ENCODE data around the gene GOLGB1. TPM values are rescaled to one million over a fixed set of nuclear protein-coding genes. Genes with fewer than 3 reads are reported as not detected.

GOLGB1 gene
- total RNA-seq, 1 donor from 2014 or later = 33.2 TPM

- H3K4me1 Mint-ChIP-seq = peaks cover 8% of the 10 kb centered on the region
- H3K36me3 Mint-ChIP-seq (ENCODE audit: low read depth) = peaks cover 2% of the 10 kb centered on the region
- no peak for TF ChIP-seq CTCF (conservative IDR thresholded peaks at IDR 0.05)
- no peaks in the 10 kb centered on the region for H3K27me3 Mint-ChIP-seq (ENCODE audit: low read depth)
- H3K27ac Mint-ChIP-seq (ENCODE audit: unreplicated experiment) = no peak overlapping the region
- DNase-seq (ENCODE audit: low read depth, low spot score) = no peak
- no peaks in the 10 kb centered on the region for H3K9me3 Mint-ChIP-seq
- H3K4me3 Mint-ChIP-seq = no peak overlapping the region
Measured at GRCh38 chr3:121736112-121736511, 13.4 kb downstream of the GOLGB1 start.

- H3K4me3 Mint-ChIP-seq = no peak overlapping the region
- H3K27me3 Mint-ChIP-seq (ENCODE audit: low read depth) = no peaks in the 10 kb centered on the region
- H3K9me3 Mint-ChIP-seq = no peaks in the 10 kb centered on the region
- TF ChIP-seq CTCF (conservative IDR thresholded peaks at IDR 0.05) = no peak
- H3K4me1 Mint-ChIP-seq = peaks cover 8% of the 10 kb centered on the region
- H3K27ac Mint-ChIP-seq (ENCODE audit: unreplicated experiment) = no peak overlapping the region
- no peaks in the 10 kb centered on the region for H3K36me3 Mint-ChIP-seq (ENCODE audit: low read depth)
- DNase-seq (ENCODE audit: low read depth, low spot score) = no peak
Measured at GRCh38 chr3:121735047-121735696, 14.4 kb downstream of the GOLGB1 start.

DNA sequence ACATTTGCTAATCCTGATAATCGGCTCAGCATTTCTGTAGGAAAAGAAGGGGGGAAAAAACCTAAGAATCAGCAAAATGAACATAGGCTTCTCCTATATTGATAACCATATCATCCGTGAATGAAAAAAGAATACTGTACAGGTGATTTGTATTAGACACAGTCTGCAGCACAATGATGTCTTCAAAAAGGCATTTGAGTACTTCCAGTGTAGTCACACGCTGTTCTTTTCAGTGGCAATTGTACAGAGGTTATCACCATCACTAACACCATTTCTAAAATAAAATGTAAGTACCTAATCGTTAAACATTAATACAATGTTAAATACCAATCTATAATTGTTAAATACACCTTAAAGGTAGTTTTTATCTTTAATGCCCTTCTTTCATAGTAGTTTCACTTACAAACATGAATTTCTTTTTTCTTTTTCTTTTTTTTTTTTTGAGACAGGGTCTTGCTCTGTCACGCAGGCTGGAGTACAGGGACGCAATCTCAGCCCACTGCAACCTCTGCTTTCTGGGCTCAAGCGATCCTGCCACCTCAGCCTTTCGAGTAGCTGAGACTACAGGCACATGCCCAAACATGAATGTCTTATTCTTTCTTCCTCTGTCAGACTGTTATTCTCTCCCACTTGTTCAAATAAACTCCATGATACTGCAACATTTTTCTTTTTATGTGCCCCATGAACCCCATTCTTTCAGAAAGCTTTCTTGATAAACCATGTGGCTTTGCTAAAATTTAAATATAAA, 18.4 kb downstream of the GOLGB1 start:
- H3K4me1 Mint-ChIP-seq = peaks cover 8% of the 10 kb centered on the region
- H3K27ac Mint-ChIP-seq (ENCODE audit: unreplicated experiment) = peak overlapping the region; percentile 41
- peaks cover 3% of the 10 kb centered on the region for H3K36me3 Mint-ChIP-seq (ENCODE audit: low read depth)
- no peak for TF ChIP-seq CTCF (conservative IDR thresholded peaks at IDR 0.05)
- H3K9me3 Mint-ChIP-seq = no peaks in the 10 kb centered on the region
- H3K27me3 Mint-ChIP-seq (ENCODE audit: low read depth) = no peaks in the 10 kb centered on the region
- DNase-seq (ENCODE audit: low read depth, low spot score) = no peak
- H3K4me3 Mint-ChIP-seq = no peak overlapping the region

DNA sequence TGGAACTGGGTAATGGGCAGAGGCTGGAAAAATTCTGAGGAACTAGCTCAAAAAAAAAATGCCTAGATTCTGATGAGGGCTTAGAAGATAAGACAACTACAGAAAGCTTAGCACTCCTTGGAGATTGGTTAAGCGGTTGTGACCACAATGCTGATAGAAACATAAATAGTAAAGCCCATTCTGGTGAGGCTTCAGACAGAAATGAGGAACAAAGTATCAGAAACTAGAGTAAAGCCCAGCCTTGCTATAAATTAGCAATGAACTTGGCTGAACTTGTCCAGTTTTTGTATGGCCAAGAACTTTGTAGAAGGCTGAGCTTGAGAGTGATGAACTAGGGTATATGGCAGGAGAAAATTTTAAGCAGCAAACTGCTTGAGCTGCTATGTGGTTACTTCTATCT, 25.4 kb downstream of the GOLGB1 start:
- Mint-ChIP-seq H3K27me3 (ENCODE audit: low read depth) (no peaks in the 10 kb centered on the region), H3K4me1 (no peaks in the 10 kb centered on the region), H3K36me3 (ENCODE audit: low read depth) (peaks cover 21% of the 10 kb centered on the region), H3K9me3 (no peaks in the 10 kb centered on the region), H3K27ac (ENCODE audit: unreplicated experiment) (no peak overlapping the region), H3K4me3 (no peak overlapping the region)
- no peak for DNase-seq (ENCODE audit: low read depth, low spot score)
- TF ChIP-seq CTCF (conservative IDR thresholded peaks at IDR 0.05) = no peak

GRCh38 chr3:121723485-121723884, 26.1 kb downstream of the GOLGB1 start:
- H3K27ac Mint-ChIP-seq (ENCODE audit: unreplicated experiment) = no peak overlapping the region
- no peak overlapping the region for H3K4me3 Mint-ChIP-seq
- peaks cover 20% of the 10 kb centered on the region for H3K36me3 Mint-ChIP-seq (ENCODE audit: low read depth)
- no peaks in the 10 kb centered on the region for H3K27me3 Mint-ChIP-seq (ENCODE audit: low read depth)
- H3K4me1 Mint-ChIP-seq = no peaks in the 10 kb centered on the region
- DNase-seq (ENCODE audit: low read depth, low spot score) = no peak
- no peaks in the 10 kb centered on the region for H3K9me3 Mint-ChIP-seq
- TF ChIP-seq CTCF (conservative IDR thresholded peaks at IDR 0.05) = no peak

Measured in neural crest cell (in vitro differentiated cells).